ENCODE results near the gene KDM4B. TPM values are rescaled to one million over a fixed set of nuclear protein-coding genes. Genes with fewer than 3 reads are reported as not detected.
A peak's percentile ranks its signal among the peaks of the same experiment; 100 is the strongest.

Gene KDM4B
- total and polyA plus RNA-seq, 7 donors = 9.3 to 45.9 (median 29.5) TPM

- Histone ChIP-seq H3K9me3 (no peaks in the 10 kb centered on the region), H3K36me3 (ENCODE audit: insufficient read depth in 1 of 2, low read depth in 1 of 2) (no peaks in the 10 kb centered on the region), H3K27me3 (ENCODE audit: insufficient read depth in 3 of 3, low read length in 2 of 3) (no peaks in the 10 kb centered on the region), H3K4me3 (no peak overlapping the region), H3K27ac (no peak overlapping the region), H3K4me1 (peaks cover 58% of the 10 kb centered on the region)
- intact Hi-C loops (cut with DNase I) = no loop called here
- ATAC-seq (peak in 1 of 4 donors; percentile 11), DNase-seq (peak in 1 of 2 donors; percentile 51)
- no peak for TF ChIP-seq CTCF (IDR thresholded peaks at IDR 0.05)
- 78 to 86% (median 79%) methylated on average over 23 to 24 of the region's 24 CpGs for WGBS, 3 donors
Observed at GRCh38 chr19:4987692-4988370, 18.9 kb downstream of the KDM4B start.

- intact Hi-C loops (cut with DNase I) = no loop called here
- H3K27me3 ChIP-seq (ENCODE audit: insufficient read depth in 3 of 3, low read length in 2 of 3) = no peaks in the 10 kb centered on the region
- DNase-seq (peak; percentile 82 to 84), ATAC-seq (peak in 3 of 4 donors; percentile 55 to 62 (median 61))
- no peak overlapping the region for H3K4me3 ChIP-seq
- no peaks in the 10 kb centered on the region for H3K36me3 ChIP-seq (ENCODE audit: insufficient read depth in 1 of 2, low read depth in 1 of 2)
- H3K9me3 ChIP-seq = no peaks in the 10 kb centered on the region
- 31 to 47% (median 40%) methylated on average over 12 to 13 of the region's 13 CpGs for WGBS, 3 donors
- no peak overlapping the region for H3K27ac ChIP-seq
- H3K4me1 ChIP-seq = peaks cover 48% of the 10 kb centered on the region
- TF ChIP-seq CTCF (IDR thresholded peaks at IDR 0.05) = no peak
Observed at GRCh38 chr19:4988770-4989251, 19.9 kb downstream of the KDM4B start.

GRCh38 chr19:4990306-4990705 is 21.4 kb downstream of the KDM4B start:
- Histone ChIP-seq H3K9me3 (no peaks in the 10 kb centered on the region), H3K4me3 (no peak overlapping the region), H3K27me3 (ENCODE audit: insufficient read depth in 3 of 3, low read length in 2 of 3) (no peaks in the 10 kb centered on the region), H3K27ac (no peak overlapping the region), H3K4me1 (peaks cover 38% of the 10 kb centered on the region), H3K36me3 (ENCODE audit: insufficient read depth in 1 of 2, low read depth in 1 of 2) (no peaks in the 10 kb centered on the region)
- intact Hi-C loops (cut with DNase I) = no loop called here
- no peak for DNase-seq
- ATAC-seq = no peak
- WGBS, 3 donors = 79 to 83% (median 83%) methylated on average over 7 of the region's 7 CpGs
- TF ChIP-seq CTCF (IDR thresholded peaks at IDR 0.05) = no peak

GRCh38 chr19:4991538-4991937 is 22.6 kb downstream of the KDM4B start:
- H3K9me3 ChIP-seq = no peaks in the 10 kb centered on the region
- H3K4me3 ChIP-seq = no peak overlapping the region
- peaks cover 26% of the 10 kb centered on the region for H3K4me1 ChIP-seq
- intact Hi-C loops (cut with DNase I) = no loop called here
- peaks cover 0 to 8% of the 10 kb centered on the region in 2 donors for H3K36me3 ChIP-seq (ENCODE audit: insufficient read depth in 1 of 2, low read depth in 1 of 2)
- no peak overlapping the region for H3K27ac ChIP-seq
- no peak for ATAC-seq
- no peak for TF ChIP-seq CTCF (IDR thresholded peaks at IDR 0.05)
- WGBS, 3 donors = 91 to 93% (median 91%) methylated on average over 9 of the region's 9 CpGs
- H3K27me3 ChIP-seq (ENCODE audit: insufficient read depth in 3 of 3, low read length in 2 of 3) = no peaks in the 10 kb centered on the region
- DNase-seq = no peak

Measured in psoas muscle (tissue), 8 donors.